Measurements from ENCODE around the gene SACM1L. TPM values are rescaled to one million over a fixed set of nuclear protein-coding genes. Genes with fewer than 3 reads are reported as not detected.
A peak's percentile ranks its signal among the peaks of the same experiment; 100 is the strongest.

Gene SACM1L
- total and polyA plus RNA-seq, 2 of the 13 experiments (the other 11 are each of a cell fraction or from before 2014, with no cell fraction given) = 15.1 to 27.8 TPM

- TF ChIP-seq ZSCAN21 (CRISPR knock-in tag; IDR thresholded peaks at IDR 0.05; ENCODE audit: borderline replicate concordance) = peak; percentile 24; the same call in 1 of the 2 replicates
- TF ChIP-seq ZNF564 (CRISPR knock-in tag; IDR thresholded peaks at IDR 0.05) = 0 out of 2 replicates have a peak, but pooled peaks have one; percentile 56
- peak; percentile 67; the same call in 1 of the 2 replicates for TF ChIP-seq FOXM1 (CRISPR knock-in tag; IDR thresholded peaks at IDR 0.05)
- TF ChIP-seq PAF1 (CRISPR knock-in tag; IDR thresholded peaks at IDR 0.05) = no peak
- TF ChIP-seq HCFC1 (IDR thresholded peaks at IDR 0.05; ENCODE audit: low read depth, low read length) = no peak; the same call in 1 of the 2 replicates
- no peak for TF ChIP-seq MBNL3 (CRISPR knock-in tag; conservative IDR thresholded peaks at IDR 0.05)
- peak; percentile 22; the same call in 1 of the 2 replicates for TF ChIP-seq ZNF317 (CRISPR knock-in tag; IDR thresholded peaks at IDR 0.05)
- TF ChIP-seq ZZZ3 (CRISPR knock-in tag; IDR thresholded peaks at IDR 0.05; ENCODE audit: borderline replicate concordance) = peak; percentile 45; the same call in 1 of the 2 replicates
- TF ChIP-seq ZNF282 (IDR thresholded peaks at IDR 0.05; ENCODE audit: partially characterized antibody) = no peak
- peak; percentile 30; the same call in 1 of the 2 replicates for TF ChIP-seq ZNF605 (CRISPR knock-in tag; IDR thresholded peaks at IDR 0.05)
- TF ChIP-seq KLF16 (CRISPR knock-in tag; IDR thresholded peaks at IDR 0.05) = peak in 1 of 2 experiments; percentile 68; a peak in 1 of 4 replicates
- TF ChIP-seq KLF6 (CRISPR knock-in tag; IDR thresholded peaks at IDR 0.05) = peak; percentile 76
- TF ChIP-seq JDP2 (CRISPR knock-in tag; IDR thresholded peaks at IDR 0.05; ENCODE audit: borderline replicate concordance) = 0 out of 2 replicates have a peak, but pooled peaks have one; percentile 53
- TF ChIP-seq SIN3B (IDR thresholded peaks at IDR 0.05; ENCODE audit: low read length) = no peak
- peak; percentile 90 for TF ChIP-seq IKZF4 (CRISPR knock-in tag; IDR thresholded peaks at IDR 0.05; ENCODE audit: borderline replicate concordance, low read depth, not compliant biosample characterization)
- TF ChIP-seq ATAD3A (CRISPR knock-in tag; IDR thresholded peaks at IDR 0.05) = no peak
- TF ChIP-seq HMGXB3 (CRISPR knock-in tag; IDR thresholded peaks at IDR 0.05; ENCODE audit: borderline replicate concordance) = no peak; the same call in 1 of the 2 replicates
- peak; percentile 73 to 79 for TF ChIP-seq POLR2A (IDR thresholded peaks at IDR 0.05; ENCODE audit: insufficient read depth in 1 of 2, low read depth in 2 of 2, low read length in 2 of 2)
- TF ChIP-seq, protein P1, sequence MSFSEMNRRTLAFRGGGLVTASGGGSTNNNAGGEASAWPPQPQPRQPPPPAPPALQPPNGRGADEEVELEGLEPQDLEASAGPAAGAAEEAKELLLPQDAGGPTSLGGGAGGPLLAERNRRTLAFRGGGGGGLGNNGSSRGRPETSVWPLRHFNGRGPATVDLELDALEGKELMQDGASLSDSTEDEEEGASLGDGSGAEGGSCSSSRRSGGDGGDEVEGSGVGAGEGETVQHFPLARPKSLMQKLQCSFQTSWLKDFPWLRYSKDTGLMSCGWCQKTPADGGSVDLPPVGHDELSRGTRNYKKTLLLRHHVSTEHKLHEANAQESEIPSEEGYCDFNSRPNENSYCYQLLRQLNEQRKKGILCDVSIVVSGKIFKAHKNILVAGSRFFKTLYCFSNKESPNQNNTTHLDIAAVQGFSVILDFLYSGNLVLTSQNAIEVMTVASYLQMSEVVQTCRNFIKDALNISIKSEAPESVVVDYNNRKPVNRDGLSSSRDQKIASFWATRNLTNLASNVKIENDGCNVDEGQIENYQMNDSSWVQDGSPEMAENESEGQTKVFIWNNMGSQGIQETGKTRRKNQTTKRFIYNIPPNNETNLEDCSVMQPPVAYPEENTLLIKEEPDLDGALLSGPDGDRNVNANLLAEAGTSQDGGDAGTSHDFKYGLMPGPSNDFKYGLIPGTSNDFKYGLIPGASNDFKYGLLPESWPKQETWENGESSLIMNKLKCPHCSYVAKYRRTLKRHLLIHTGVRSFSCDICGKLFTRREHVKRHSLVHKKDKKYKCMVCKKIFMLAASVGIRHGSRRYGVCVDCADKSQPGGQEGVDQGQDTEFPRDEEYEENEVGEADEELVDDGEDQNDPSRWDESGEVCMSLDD (CRISPR knock-in tag; IDR thresholded peaks at IDR 0.05; ENCODE audit: borderline replicate concordance) = 0 out of 2 replicates have a peak, but pooled peaks have one; percentile 38
- 0 out of 2 replicates have a peak, but pooled peaks have one; percentile 22 for TF ChIP-seq RELA (CRISPR knock-in tag; IDR thresholded peaks at IDR 0.05)
- TF ChIP-seq GABPA (IDR thresholded peaks at IDR 0.05; ENCODE audit: low read depth, low read length) = no peak
- peak; percentile 74 for TF ChIP-seq GABPA (CRISPR knock-in tag; IDR thresholded peaks at IDR 0.05; ENCODE audit: low read depth)
- TF ChIP-seq ZKSCAN5 (CRISPR knock-in tag; IDR thresholded peaks at IDR 0.05) = peak; percentile 64; the same call in 1 of the 2 replicates
- no peak; the same call in 1 of the 2 replicates for TF ChIP-seq MIER3 (CRISPR knock-in tag; IDR thresholded peaks at IDR 0.05; ENCODE audit: borderline replicate concordance)
These were observed at the start of gene SACM1L (continued) for GRCh38 chr3:45688882-45689786.
